Peyer's patch (tissue), 4 donors: Measurements from ENCODE around the gene AKR1E2. TPM values are rescaled to one million over a fixed set of nuclear protein-coding genes. Genes with fewer than 3 reads are reported as not detected.

Experiments used
- DNase-seq, 3 donors: peaks; one replicate each; pipeline ENCODE4 v3.0.0-alpha.2; 2017 to 2019
- H3K27ac ChIP-seq, 4 donors: fragments of 200-600 bp; sonication (generic); one replicate each; pipeline ENCODE4 v1.5.1; 2016 to 2019
- H3K27me3 ChIP-seq, 2 donors: fragments of 200-600 bp; sonication (generic); one replicate each; pipeline ENCODE4 v1.5.1; 2019
- H3K36me3 ChIP-seq, 3 donors: fragments of 200-600 bp; sonication (generic); one replicate each; pipeline ENCODE4 v1.5.1; 2016 to 2019
- H3K4me1 ChIP-seq, 4 donors: fragments of 200-600 bp; sonication (generic); one replicate each; pipeline ENCODE4 v1.5.1; 2016 to 2019
- H3K4me3 ChIP-seq, 4 donors: fragments of 200-600 bp; sonication (generic); 1 replicate in 3 of 4; 2 replicates in 1 of 4; pipeline ENCODE4 v1.5.1; 2016 to 2019; ENCODE audit warnings: mild to moderate bottlenecking in 1 of 4
- H3K9me3 ChIP-seq, 4 donors: fragments of 200-600 bp; sonication (generic); one replicate each; pipeline ENCODE4 v1.5.1; 2016 to 2019; ENCODE audit warnings: mild to moderate bottlenecking in 1 of 4
- CTCF ChIP-seq, 6 experiments: fragments of 450-650 bp in 4 of 6; fragments of 200-600 bp in 2 of 6; sonication (generic) in 1 of 6; IDR thresholded peaks; one replicate each; pipeline ENCODE4 v1.5.1; 2017 to 2019; ENCODE audit warnings: antibody characterized with exemption in 6 of 6, mild to moderate bottlenecking in 3 of 6, moderate library complexity in 1 of 6
- POLR2A ChIP-seq, 2 donors: fragments of 450-650 bp; IDR thresholded peaks; one replicate each; pipeline ENCODE4 v1.5.1; 2017; ENCODE audit warnings: antibody characterized with exemption in 2 of 2, mild to moderate bottlenecking in 2 of 2, moderate library complexity in 2 of 2
- total RNA-seq, 4 donors: library from RNA; depleted of rRNA; stranded (reverse); fragments of >200 nt; gene quantifications; one replicate each; pipeline ENCODE4 v1.1.0, GENCODE V29; 2016

AKR1E2 gene
- total RNA-seq, 4 donors from 2014 or later, result 2.0 to 59.4 (median 3.6) TPM

GRCh38 chr10:4820804-4821401, 5.1 kb upstream of the AKR1E2 start:
- no peak overlapping the region for H3K4me3 ChIP-seq
- H3K9me3 ChIP-seq, result no peaks in the 10 kb centered on the region
- H3K36me3 ChIP-seq, result no peaks in the 10 kb centered on the region
- peak overlapping the region in 1 of 4 donors; percentile 8 for H3K27ac ChIP-seq
- TF ChIP-seq POLR2A (IDR thresholded peaks at IDR 0.05) (no peak), CTCF (IDR thresholded peaks at IDR 0.05) (no peak)
- no peaks in the 10 kb centered on the region for H3K4me1 ChIP-seq
- no peaks in the 10 kb centered on the region for H3K27me3 ChIP-seq
- no peak for DNase-seq

- Histone ChIP-seq H3K27me3 (no peaks in the 10 kb centered on the region), H3K27ac (no peak overlapping the region), H3K9me3 (no peaks in the 10 kb centered on the region), H3K4me1 (peaks cover 0 to 5% (median 0%) of the 10 kb centered on the region in 4 donors), H3K36me3 (no peaks in the 10 kb centered on the region), H3K4me3 (no peak overlapping the region)
- no peak for TF ChIP-seq POLR2A (IDR thresholded peaks at IDR 0.05)
- DNase-seq, result no peak
These were observed 3.8 kb upstream of the AKR1E2 start for GRCh38 chr10:4822208-4822607.

GRCh38 chr10:4824791-4825310, 1.2 kb upstream of the AKR1E2 start:
- Histone ChIP-seq H3K4me3 (no peak overlapping the region), H3K9me3 (no peaks in the 10 kb centered on the region), H3K36me3 (no peaks in the 10 kb centered on the region), H3K4me1 (peaks cover 0 to 5% (median 0%) of the 10 kb centered on the region in 4 donors), H3K27me3 (no peaks in the 10 kb centered on the region), H3K27ac (no peak overlapping the region)
- TF ChIP-seq POLR2A (IDR thresholded peaks at IDR 0.05), result no peak
- TF ChIP-seq CTCF (IDR thresholded peaks at IDR 0.05), result no peak
- no peak for DNase-seq

GRCh38 chr10:4825456-4825867, 545 bp upstream of the AKR1E2 start:
- no peaks in the 10 kb centered on the region for H3K27me3 ChIP-seq
- H3K36me3 ChIP-seq, result no peaks in the 10 kb centered on the region
- TF ChIP-seq CTCF (IDR thresholded peaks at IDR 0.05), result no peak
- TF ChIP-seq POLR2A (IDR thresholded peaks at IDR 0.05), result no peak
- DNase-seq, result no peak
- H3K9me3 ChIP-seq, result no peaks in the 10 kb centered on the region
- peaks cover 0 to 5% (median 0%) of the 10 kb centered on the region in 4 donors for H3K4me1 ChIP-seq
- peak overlapping the region in 1 of 4 donors; percentile 66 for H3K4me3 ChIP-seq
- peak overlapping the region in 1 of 4 donors; percentile 84 for H3K27ac ChIP-seq

GRCh38 chr10:4826792-4827324, 851 bp downstream of the AKR1E2 start:
- no peaks in the 10 kb centered on the region for H3K36me3 ChIP-seq
- H3K4me1 ChIP-seq, result peaks cover 0 to 5% (median 0%) of the 10 kb centered on the region in 4 donors
- no peaks in the 10 kb centered on the region for H3K9me3 ChIP-seq
- H3K27ac ChIP-seq, result peak overlapping the region; percentile 66 to 91 (median 76)
- no peaks in the 10 kb centered on the region for H3K27me3 ChIP-seq
- H3K4me3 ChIP-seq, result peak overlapping the region; percentile 34 to 66 (median 53)
- DNase-seq, result no peak
- TF ChIP-seq POLR2A (IDR thresholded peaks at IDR 0.05), result no peak
- no peak for TF ChIP-seq CTCF (IDR thresholded peaks at IDR 0.05)

- TF ChIP-seq POLR2A (IDR thresholded peaks at IDR 0.05) (no peak), CTCF (IDR thresholded peaks at IDR 0.05) (no peak)
- DNase-seq, result no peak
- Histone ChIP-seq H3K4me1 (peaks cover 0 to 5% (median 0%) of the 10 kb centered on the region in 4 donors), H3K9me3 (no peaks in the 10 kb centered on the region), H3K27ac (no peak overlapping the region), H3K36me3 (no peaks in the 10 kb centered on the region), H3K4me3 (no peak overlapping the region), H3K27me3 (no peaks in the 10 kb centered on the region)
These were observed 2.0 kb downstream of the AKR1E2 start for GRCh38 chr10:4828005-4828404.
